GM18520 (cell line): Measurements from ENCODE around the gene KIF26B.
"Not testable (repeated sequence)": the region's sequence is repeated elsewhere in the genome, so short reads cannot be mapped to it uniquely, and the experiment has no call there.

Source experiments
- ATAC-seq: cut with Tn5 transposase; IDR thresholded peaks from one replicate; pipeline ENCODE4 v1.9.1; 2021; ENCODE audit not compliant: unreplicated experiment

KIF26B gene

DNA sequence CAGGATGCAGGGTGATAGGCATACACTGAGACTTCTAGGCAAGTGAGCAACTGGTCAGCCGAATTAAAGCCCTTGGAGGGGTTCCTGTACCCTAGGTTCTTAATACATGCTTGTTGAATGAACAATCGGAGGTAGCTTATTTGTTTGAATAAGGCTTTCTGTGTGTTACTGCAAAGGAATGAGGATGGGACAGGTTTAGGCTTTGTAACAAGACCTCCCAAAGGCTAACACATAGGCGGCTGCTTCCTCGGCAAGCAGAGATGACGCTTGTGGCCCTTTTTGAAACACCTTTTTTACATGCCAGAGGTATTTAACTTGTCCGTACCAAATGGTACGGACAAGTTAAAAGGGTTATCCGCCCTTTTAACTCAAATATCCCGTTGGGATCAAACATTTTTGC, 511.6 kb downstream of the KIF26B start:
- no peak for ATAC-seq

DNA sequence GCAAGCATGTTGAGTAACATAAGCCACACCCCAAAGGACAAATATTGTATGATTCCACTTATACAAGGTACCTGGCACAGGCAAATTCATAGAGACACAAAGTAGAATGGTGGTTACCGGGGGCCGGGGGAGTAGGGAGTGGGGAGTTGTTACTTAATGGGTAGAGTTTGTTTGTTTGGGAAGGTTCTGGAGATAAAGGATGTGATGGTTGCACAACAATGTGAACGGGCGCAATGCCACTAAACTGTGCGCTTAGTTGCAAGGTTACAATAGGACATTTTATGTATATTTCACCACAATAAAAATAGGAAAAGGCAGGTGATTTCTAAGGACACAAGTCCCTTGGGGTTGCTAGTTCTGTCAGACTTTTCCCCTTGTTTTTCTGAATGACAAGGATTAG, 516.6 kb downstream of the KIF26B start:
- no peak for ATAC-seq

DNA sequence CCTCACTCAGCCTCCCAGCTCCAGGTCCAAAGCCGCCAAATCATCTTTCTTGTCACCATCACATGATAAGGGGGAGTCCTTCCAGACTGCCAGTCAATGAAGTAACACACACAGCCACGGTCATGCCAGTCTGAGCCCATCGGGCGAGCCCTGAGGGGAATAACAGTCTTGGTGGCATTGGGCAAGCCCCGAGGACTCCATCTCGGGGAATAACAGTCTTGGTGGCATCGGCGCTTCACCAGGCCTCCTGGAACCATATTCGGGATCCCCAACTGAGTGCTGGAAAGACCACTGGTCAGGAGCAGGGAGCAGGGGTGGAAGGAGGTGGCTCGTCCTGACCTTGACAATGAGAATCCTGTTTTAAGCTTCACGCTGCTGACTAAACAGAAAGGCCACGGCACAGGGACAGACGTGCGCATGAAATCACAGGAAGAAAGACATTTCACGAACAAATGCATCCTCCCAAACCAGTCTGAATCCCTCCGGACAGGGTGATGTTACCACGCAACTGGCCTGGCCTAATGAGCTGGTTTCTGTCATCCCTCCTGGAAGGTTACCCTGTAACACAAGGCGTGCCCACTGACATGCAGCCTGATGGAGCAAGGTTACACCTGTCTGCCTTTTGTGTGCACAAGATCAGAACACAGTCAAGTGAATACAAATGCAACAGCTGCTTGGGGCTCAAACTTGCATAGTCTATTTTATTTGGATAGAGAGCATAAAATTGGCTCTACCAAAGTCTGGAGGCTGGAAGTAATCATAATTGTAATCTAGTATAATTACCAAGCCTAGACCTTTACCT, 517.4 kb downstream of the KIF26B start:
- no peak for ATAC-seq

DNA sequence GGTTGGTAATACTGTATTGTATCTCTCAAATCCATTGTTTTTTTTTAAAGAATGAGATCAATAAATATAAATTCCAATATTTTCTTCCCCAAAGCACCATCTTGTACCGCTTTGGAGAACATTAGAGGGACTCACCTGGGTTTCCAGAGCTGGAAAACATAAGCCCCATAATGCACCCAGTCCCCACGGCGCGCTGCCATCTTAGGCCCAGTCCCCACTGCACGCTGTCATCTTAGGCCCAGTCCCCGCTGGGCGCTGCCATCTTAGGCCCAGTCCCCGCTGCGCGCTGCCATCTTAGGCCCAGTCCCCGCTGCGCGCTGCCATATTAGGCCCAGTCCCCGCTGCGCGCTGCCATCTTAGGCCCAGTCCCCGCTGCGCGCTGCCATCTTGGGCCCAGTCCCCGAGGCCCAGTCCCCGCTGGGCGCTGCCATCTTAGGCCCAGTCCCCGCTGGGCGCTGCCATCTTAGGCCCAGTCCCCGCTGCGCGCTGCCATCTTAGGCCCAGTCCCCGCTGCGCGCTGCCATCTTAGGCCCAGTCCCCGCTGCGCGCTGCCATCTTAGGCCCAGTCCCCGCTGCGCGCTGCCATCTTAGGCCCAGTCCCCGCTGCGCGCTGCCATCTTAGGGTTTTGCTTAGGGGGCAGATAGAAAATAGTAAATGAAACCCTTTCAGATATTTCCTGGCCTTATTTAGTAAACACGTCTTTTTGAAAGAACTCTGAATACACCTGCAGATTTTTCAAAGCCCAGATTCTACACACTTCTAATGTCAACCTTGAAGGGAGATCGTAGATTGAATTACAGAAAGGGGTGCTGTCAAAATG, 518.3 kb downstream of the KIF26B start:
- not testable (repeated sequence) for ATAC-seq

DNA sequence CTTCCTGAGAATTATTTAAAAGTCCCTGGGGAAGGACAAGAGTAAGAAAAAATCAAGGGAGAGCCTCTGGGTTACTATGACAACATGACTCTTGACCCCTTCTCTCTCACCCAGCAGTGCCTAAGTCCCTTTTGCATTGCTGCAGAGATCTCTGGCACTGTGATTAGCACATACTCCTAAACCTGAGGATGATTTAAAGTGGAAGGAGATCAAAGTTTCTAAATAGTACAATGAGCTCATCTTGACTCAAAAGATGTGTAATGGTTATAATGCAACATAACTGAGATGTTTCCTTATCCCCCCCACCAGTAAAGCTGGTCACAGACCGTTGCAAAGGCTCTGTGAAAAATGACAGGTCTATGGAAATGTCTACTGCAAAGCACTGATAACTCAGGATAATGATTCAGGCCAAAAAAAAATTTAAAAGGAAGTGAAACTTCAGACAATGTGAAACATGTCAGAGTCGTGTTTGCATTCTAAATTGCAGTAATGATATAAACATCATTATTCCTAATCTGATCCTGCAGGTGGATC, 519.2 kb downstream of the KIF26B start:
- ATAC-seq = no peak

DNA sequence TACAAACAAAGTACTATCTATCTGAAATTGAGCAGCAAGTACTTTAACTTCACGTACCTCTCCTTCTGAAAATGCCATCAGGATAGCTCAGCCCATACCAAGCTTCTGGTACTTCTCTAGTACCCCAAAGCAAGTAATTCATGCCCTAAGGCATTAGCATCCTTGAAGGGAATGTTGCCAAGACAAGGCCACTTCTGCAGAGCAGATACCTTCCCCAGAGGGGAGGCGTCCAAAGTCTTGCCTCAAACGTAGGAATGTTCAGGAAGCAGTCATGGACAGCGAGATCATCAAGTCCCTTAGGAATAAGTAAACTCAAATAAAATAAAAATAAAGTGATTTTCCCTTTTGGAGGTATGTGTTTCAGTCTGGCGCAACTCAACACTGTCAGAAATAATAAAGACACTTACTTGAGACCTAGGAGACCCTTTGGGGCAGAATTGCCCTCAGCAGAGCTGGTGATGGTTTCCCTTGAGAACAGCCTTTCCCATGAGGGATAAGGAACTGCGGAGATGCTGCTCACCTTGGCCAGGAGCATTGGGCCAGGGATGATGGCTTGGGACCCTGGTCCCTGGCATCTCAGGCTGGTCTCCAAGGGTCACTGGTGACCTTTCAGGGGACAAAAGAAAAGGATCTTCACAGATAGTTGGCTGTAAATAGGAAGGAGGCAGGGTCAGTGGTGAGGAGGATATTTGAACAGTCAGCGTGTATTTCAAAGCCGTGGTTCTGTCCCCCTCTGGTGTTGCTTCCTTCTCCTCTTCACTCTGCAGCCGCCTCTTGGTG, 522.9 kb downstream of the KIF26B start:
- ATAC-seq = no peak

DNA sequence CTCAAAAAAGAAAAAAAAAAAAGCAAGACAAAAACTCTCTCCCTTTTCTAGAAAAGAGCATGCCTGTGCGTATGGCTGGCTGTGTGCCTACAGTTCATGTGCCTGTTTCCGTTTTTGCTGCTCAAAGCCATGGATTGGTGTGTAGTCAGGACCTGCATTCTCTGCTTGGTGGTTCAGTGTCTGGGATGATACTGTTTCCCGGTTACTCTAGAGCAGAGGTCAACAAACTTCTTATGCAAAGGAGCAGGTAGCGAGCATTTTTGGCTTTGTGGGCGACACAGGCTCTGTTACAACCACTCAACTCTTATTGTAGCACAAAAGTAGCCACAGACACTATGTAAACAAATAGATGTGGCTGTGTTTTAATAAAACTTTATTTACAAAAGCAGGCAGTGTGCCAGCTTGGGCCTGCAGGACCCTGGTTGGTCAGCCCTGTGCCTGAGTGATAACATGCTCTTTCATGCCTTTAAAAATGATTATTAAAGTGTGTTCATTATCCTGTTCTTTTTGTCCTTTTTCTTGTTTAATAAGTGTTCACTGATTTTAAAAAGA, 524.2 kb downstream of the KIF26B start:
- no peak for ATAC-seq

DNA sequence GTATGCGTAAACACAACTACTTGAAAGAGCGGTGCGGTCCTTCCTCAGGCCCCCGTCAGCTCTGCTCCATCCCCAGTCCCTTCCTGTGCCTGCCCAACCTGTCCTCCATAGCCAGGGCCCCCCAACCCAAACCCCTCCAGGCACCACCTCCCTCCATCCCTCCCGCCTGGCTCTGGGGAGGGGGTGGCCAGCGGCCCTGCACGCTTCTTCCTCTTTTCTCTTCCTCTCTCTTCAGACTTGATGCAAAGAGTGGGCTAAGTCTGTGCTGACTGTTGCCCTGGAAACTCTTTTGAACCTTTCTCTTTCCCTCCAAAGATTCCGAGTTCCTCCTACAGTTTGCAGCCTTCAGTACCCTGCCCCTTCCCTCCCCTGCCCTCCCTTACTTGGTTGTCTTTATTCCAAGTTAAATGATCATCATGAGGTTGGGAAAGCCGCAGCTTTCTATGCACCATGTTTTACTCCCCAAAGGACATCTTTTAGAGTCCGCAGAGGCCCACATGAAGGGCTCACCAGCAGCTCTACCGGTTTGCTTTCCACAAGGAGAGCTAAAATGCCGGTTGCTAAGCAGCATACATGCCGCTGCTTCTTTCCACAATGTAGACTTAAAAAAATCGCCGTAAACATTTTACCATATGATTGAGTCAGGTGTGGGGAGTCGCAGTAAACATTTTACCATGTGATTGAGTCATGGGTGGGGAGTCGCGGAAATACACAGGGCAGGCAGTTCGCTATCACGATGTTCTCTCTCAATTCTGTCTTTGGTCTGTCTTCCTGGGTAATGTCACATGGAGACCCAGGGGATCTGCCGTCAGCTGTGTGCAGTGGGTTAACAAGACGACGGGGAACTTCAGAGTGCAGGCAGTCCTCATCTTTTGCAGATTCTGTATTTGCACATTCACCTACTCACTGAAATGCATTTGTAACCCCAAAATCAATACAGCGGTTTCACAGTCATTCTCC, 525.3 kb downstream of the KIF26B start:
- ATAC-seq = no peak

DNA sequence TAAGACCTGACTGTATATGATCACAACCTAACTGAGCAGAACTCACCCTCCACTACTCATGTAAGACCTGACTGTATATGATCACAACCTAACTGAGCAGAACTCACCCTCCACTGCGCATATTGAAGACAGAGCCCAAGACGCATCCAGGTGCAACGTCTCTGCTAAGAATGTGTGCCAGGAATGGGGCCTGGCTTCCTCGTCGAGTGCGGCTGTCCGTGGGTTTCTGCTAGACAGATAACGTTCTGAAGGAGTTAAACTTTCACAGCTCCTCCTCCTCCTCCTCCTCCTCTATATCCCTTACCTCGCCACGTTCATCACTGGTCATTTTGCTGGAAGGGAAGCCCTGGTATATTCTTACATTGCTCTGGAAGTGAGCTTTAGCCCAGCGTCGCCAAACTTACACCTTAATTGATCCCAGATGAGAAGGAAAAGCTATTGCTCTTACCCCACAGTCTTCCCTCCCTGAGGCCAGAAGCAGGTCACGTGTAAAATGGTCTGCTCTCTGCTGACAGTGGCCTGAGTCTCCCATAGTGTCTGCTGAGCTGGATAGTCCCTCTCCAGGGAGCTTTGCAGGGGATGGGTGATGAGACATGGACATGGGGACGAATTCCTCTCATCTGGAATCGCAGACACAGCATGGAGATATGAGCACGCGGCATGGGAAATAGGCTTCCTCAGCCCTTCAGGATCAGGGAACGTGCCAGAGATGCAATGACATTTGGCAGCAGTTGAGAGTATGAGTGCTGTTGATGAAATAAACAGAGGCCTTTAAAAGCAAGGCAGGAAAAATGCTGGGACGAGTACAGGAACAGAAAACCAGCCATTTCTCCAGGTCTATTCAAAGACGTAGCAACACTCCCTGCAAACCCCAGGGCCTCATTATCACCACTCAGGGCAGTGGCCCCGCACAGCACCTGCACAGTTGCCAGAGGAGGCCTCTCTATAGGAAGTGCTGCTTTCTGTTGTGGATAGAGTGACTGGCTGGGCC, 528.1 kb downstream of the KIF26B start:
- ATAC-seq = no peak

DNA sequence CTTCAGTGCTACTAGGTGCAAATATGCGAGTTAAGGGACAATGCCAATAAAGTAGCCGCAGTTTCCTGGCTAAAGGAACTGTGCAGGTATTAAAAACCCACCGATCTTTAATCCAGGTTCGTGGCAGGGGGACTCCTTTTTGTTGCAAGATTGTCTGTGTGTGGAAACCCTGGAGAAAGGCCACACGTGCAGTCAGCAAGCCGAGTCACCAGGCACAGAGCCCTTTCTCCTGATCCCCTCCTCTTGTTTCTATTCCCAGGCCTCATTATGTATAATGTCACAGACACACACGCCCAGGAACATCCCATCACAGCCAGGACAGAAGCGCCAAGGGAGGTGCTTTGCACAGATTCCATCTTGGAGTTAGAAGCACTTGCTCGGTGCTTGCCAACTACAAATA, 528.9 kb downstream of the KIF26B start:
- no peak for ATAC-seq

DNA sequence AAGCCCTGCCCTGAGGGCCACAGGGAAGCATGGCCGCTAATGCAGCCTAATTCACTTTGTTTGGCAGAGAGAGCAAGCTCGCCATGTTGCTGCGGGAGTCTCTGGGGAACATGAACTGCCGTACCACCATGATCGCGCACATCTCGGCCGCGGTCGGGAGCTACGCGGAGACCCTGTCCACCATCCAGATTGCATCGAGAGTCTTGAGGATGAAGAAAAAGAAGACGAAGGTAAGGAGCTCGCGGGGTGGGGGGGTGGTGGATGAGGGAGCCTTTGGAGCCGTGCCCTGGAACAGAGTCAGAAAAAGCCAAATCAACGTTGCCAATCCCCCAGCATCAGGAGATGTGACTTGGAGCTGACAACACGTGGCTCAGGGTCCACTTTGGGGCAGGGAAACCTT, 529.4 kb downstream of the KIF26B start:
- no peak for ATAC-seq

DNA sequence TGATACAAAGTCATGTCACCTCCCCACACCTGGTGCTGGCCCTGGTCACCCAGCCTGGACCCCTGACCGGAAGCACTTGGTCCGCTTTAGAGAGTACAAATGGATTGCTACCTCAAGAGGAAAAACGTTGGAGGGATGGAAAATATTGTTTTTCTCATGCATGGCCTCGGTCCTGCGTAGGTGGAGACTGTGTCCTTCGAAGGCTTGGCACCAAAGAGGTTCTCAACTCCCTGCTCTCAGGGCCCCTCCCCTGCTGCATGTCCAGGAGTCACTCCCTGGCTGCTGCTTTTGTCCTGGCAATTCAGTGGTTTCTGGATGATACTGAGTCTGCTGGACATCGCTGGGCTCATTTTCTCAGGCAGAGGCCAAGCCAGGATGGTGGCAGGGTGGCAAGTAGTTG, 529.8 kb downstream of the KIF26B start:
- ATAC-seq = no peak

DNA sequence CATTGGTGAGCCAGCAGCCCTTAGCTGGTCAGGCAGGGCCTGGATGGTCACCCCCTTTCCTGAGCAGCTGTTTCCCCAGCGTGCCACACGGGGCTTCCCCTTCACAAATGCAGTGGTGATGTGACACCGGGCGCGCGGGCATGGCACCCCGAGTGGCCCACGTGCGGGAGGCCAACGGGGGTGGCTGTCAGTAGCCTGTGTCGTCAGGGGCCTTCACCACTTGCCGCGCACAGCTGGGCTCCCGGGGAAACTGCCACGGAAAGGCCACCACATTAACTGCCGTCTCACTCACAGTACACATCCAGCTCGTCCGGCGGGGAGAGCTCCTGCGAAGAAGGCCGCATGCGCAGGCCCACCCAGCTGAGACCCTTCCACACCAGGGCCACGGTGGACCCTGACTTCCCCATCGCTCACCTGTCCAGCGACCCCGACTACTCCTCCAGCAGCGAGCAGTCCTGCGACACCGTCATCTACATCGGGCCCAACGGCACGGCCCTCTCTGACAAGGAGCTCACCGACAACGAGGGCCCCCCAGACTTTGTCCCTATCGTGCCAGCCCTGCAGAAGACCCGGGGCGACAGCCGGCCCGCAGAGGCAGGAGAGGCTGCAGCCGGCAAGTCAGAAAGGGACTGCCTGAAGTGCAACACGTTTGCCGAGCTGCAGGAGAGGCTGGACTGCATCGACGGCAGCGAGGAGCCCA, 530.5 kb downstream of the KIF26B start:
- ATAC-seq = no peak

DNA sequence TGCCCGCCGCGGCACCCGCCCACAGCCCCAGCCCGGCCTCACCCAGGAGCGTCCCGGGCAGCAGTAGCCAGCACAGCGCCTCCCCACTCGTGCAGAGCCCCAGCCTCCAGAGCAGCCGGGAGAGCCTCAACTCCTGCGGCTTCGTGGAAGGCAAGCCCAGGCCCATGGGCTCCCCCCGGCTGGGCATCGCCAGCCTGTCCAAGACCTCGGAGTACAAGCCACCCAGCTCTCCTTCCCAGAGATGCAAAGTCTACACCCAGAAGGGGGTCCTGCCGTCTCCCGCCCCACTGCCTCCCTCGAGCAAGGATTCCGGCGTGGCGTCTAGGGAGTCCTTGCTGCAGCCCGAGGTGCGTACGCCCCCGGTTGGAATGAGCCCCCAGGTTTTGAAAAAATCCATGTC, 531.2 kb downstream of the KIF26B start:
- ATAC-seq = no peak

DNA sequence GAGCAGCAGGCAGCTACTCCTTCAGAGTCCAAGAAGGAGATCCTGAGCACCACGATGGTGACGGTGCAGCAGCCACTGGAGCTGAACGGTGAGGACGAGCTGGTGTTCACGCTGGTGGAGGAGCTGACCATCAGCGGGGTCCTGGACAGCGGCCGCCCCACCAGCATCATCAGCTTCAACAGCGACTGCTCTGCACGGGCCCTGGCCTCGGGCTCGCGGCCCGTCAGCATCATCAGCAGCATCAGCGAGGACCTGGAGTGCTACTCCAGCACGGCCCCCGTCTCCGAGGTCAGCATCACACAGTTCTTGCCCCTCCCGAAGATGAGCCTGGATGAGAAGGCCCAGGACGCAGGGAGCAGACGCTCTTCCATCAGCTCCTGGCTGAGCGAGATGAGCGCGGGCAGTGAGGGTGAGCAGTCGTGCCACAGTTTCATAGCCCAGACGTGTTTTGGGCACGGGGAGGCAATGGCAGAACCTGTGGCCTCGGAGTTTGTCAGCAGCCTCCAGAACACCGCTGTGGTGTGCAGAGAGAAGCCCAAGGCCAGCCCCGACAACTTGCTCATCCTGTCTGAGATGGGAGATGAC, 531.8 kb downstream of the KIF26B start:
- no peak for ATAC-seq

DNA sequence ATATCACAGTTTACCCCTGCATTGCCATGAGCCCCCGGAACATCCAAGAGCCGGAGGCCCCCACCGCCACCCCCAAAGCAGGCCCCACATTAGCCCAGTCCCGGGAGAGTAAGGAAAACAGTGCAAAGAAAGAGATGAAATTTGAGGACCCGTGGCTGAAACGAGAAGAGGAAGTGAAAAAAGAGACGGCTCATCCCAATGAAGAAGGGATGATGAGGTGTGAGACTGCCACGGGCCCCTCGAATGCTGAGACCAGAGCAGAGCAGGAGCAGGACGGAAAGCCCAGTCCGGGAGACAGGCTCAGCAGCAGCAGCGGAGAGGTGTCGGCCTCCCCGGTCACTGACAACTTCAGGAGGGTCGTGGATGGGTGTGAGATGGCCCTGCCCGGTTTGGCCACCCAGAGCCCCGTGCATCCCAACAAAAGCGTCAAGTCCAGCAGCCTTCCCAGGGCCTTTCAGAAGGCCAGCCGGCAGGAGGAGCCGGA, 532.4 kb downstream of the KIF26B start:
- ATAC-seq = no peak
